Stimulated activated CD4-positive, alpha-beta T cell treated with anti-CD3 and anti-CD28 coated beads, Interleukin-12 subunit alpha, Interleukin-12 subunit beta, amount 100 ng/mL, for 48 hours (primary cell): Measurements from ENCODE around the gene GARIN3.

Experiments
- DNase-seq, 3 donors: peaks; one replicate each; pipeline ENCODE4 v3.0.0-alpha.2; 2020; ENCODE audit warnings: low read depth in 2 of 3, low spot score in 1 of 3

GARIN3 gene

DNA sequence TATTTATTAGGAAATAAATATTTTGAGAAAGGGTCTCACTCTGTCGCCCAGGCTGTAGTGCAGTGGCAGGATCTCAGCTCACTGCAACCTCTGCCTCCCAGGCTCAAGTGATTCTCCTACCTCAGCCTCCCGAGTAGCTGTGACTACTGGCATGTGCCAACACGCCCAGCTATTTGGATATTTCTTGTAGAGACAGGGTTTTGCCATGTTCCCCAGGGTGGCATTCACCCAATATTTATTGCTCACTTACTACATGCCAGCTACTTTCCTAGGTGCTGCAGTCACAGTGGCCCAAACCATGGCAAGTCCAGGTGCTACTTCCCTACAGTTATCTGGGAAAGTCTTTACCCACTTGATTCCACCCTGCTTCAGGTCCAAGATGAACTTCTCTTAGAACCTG, 15.1 kb downstream of the GARIN3 start:
- no peak for DNase-seq

- DNase-seq: peak; percentile 67 to 94 (median 74)
Measured at GRCh38 chr5:157148734-157149615, 17.1 kb downstream of the GARIN3 start.

GRCh38 chr5:157143127-157143971, 22.7 kb downstream of the GARIN3 start:
- peak in 2 of 3 donors; percentile 30 to 41 for DNase-seq

- peak; percentile 84 to 95 (median 90) for DNase-seq
Measured at GRCh38 chr5:157142317-157143126, 23.5 kb downstream of the GARIN3 start, which contains the start of gene MED7. Gene MED7, minus strand, starts transcription at chr5:157142865. Its CDS starts 3,434 bp downstream, at chr5:157139431.

- DNase-seq: no peak
Measured at GRCh38 chr5:157137691-157138090, 28.4 kb downstream of the GARIN3 start.

DNA sequence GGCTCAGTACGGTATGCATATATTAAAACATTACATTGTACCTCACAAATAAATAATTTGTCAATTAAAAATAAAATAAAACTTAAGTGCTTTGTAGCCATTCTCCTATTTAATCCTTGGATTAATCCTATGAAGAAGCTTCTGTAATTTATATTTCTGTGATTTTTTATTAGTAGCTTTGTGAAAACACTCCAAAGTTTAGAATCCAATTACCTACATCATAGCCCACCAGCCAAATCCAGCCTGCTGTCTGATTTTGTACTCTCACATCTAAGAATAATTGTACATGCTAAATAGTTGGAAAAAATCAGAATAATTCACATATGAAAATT, 33.8 kb downstream of the GARIN3 start:
- DNase-seq: no peak

DNA sequence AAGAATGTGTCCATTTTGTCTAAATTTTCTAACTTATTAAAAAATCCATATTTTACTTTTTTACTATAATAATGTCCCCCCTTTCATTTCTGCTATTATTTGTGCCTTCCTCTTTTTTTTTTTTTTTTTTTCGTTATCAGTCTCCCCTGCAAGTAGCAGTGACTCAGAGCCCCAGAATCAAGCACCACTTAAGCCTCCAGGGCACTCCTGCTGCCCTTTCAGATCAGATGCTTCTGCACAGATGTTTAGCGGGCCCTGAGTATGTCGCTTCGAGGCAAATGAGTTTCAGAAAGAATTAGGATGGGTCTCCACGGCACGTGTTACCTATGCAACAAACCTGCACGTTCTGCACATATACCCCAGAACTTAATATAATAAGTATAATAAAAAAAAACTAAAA, 35.1 kb downstream of the GARIN3 start:
- no peak for DNase-seq

GRCh38 chr5:157121709-157122108, 44.4 kb downstream of the GARIN3 start:
- DNase-seq: no peak

DNA sequence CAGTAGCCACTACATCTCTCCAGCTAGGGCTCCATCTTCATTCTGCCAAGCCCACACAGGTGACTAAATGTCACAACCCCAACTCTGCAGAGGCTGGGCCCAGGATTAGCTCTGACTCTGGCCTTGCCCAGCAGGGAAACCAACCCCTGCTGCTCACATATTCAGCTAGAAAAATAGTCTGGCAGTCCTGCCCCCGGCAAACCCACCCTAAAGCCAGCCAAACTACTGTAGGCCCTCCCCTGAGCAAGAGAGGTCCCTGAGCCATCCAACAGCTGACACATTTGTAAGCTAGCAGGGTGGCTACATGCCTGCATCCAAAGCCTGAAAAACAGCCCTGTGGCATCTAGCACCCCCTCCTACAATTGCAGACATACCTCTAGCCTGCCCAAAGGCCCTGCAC, 46.0 kb downstream of the GARIN3 start:
- no peak for DNase-seq

DNA sequence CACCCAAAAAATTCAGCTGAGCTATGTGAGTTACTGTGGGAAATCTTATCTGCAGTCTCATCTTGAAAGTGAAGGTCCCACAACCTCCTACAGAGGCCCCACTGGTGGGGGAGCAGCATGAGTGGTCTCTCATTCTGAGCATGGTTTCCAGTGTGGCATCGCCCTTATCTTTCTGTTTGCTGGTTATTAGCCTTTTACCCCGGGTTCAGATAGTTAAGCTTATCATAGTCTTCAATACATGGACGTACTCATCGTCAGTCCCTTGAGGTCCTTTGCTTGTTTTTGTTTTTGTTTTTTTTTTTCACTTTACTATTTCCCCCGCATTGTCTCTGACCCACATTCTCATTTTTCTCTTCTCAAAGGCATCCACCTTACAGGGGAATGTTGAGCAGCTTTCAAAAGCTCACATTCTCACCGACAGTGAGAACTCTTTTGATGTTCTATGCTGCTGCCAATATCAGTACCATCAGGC, 49.5 kb downstream of the GARIN3 start:
- DNase-seq: no peak

DNA sequence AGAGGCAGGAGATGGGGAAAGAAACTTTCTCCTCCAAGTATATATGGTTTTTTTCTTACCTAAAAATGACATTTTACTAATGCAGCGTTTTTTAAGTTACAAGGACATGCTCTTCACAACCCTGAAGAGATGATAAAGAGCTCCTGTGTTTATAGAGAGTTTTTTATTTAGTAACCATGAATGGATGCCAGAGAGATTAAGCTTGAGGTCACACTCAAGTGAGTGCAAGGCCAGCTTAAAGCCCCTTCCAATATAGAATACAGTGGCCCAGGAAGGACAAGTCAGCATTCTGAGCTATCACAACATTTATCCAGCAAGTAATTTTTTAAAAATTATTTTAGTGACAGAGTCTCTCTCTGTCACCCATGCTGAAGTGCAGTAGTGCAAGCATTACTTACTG, 50.6 kb downstream of the GARIN3 start:
- no peak for DNase-seq

GRCh38 chr5:157115012-157115411, 51.1 kb downstream of the GARIN3 start:
- no peak for DNase-seq

DNA sequence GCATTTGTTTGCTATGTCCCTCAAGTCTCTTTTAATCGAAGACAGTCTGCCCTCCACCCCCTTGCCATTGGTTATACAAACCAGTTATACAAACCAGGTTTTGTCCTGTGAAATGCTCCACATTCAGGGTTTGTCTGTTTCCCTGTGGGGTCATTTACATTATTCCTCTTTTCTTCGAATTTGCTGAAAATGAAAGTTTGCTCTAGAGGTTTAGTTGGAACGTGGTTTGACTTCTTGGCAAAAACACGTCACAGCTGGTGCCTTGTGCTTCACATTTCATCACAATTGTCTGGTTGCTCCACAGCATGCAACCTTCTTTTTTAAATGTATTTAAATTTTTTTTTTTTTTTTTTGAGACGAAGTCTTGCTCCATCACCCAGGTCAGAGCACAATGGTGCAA, 53.1 kb downstream of the GARIN3 start:
- no peak for DNase-seq
